Stomach (tissue), 9 donors: ENCODE data around the gene TLE2. TPM values are rescaled to one million over a fixed set of nuclear protein-coding genes. Genes with fewer than 3 reads are reported as not detected.

Source experiments
- DNase-seq, 2 donors: peaks; one replicate each; pipeline versions ENCODE4 v3.0.0 to v3.0.0-alpha.2; 2013 to 2019
- H3K27ac ChIP-seq, 5 donors: fragments of 200-600 bp in 4 of 5; sonication (generic) in 4 of 5; one replicate each; pipeline ENCODE4 v1.5.1; 2013 to 2019; ENCODE audit warnings: mild to moderate bottlenecking in 1 of 5, moderate library complexity in 1 of 5
- H3K27me3 ChIP-seq, 3 donors: fragments of 200-600 bp; sonication (generic); one replicate each; pipeline ENCODE4 v1.5.1; 2017 to 2019; ENCODE audit warnings: mixed run types in 1 of 3
- H3K36me3 ChIP-seq, 4 donors: fragments of 200-600 bp; sonication (generic); 1 replicate in 3 of 4; 2 replicates in 1 of 4; pipeline ENCODE4 v1.5.1; 2016 to 2019
- H3K4me1 ChIP-seq, 4 donors: fragments of 200-600 bp; sonication (generic); one replicate each; pipeline ENCODE4 v1.5.1; 2016 to 2019
- H3K4me3 ChIP-seq, 4 donors: fragments of 200-600 bp; sonication (generic) in 3 of 4; one replicate each; pipeline ENCODE4 v1.5.1; 2016 to 2019; ENCODE audit warnings: mild to moderate bottlenecking in 1 of 4
- H3K9me3 ChIP-seq, 4 donors: fragments of 200-600 bp; sonication (generic); one replicate each; pipeline ENCODE4 v1.5.1; 2016 to 2019
- CTCF ChIP-seq, 7 experiments: fragments of 450-650 bp in 4 of 7; fragments of 200-600 bp in 3 of 7; sonication (generic) in 3 of 7; IDR thresholded peaks; one replicate each; pipeline ENCODE4 v1.5.1; 2016 to 2019; ENCODE audit warnings: antibody characterized with exemption in 7 of 7, control low read depth in 2 of 7, mild to moderate bottlenecking in 1 of 7
- EP300 ChIP-seq: sonication (generic); formaldehyde crosslinking; IDR thresholded peaks from one replicate; pipeline ENCODE4 v1.6.1; 2017; ENCODE audit warnings: antibody characterized with exemption
- POLR2A ChIP-seq, 4 donors: fragments of 450-650 bp; IDR thresholded peaks; one replicate each; pipeline ENCODE4 v1.6.1; 2016; ENCODE audit warnings: antibody characterized with exemption in 4 of 4, control low read depth in 2 of 4, mild to moderate bottlenecking in 1 of 4, moderate library complexity in 1 of 4
- POLR2AphosphoS5 ChIP-seq, 3 donors: sonication (generic); formaldehyde crosslinking; IDR thresholded peaks; one replicate each; pipeline ENCODE4 v1.6.1; 2016; ENCODE audit warnings: antibody characterized with exemption in 3 of 3
- WGBS, 5 donors: extraction: QIAGEN DNeasy Blood & Tissue Kit in 3 of 5; methylation state at CpG; one replicate each; pipeline versions ENCODE4 v1.1.5 to v1.1.7; 2013 to 2018; 5-methylcytosine and 5-hydroxymethylcytosine counted together
- intact Hi-C: fragments of 100-400 bp; cut with DNase I; formaldehyde crosslinking; loops from one replicate; pipeline ENCODE4 v1.15.1; 2023; ENCODE audit warnings: low total_unique reads
- polyA plus RNA-seq, 3 donors: library from polyadenylated mRNA; stranded (reverse); fragments of 200-250 nt; gene quantifications; one replicate each; pipeline ENCODE4 v1.2.3, GENCODE V29; 2013
- total RNA-seq, 5 donors: library from RNA; depleted of rRNA; stranded (reverse); fragments of >200 nt; gene quantifications; one replicate each; pipeline versions ENCODE4 v1.1.0 to v1.2.3, GENCODE V29; 2014 to 2016
- donor health status: healthy with polysubstance abuse.
- donor health status: Bipolar disorder and iron deficiency.
- donor health status: healthy.

Gene TLE2
- total and polyA plus RNA-seq, 8 donors = 13.8 to 92.9 (median 23.8) TPM

- H3K27me3 ChIP-seq = peaks cover 0 to 15% (median 0%) of the 10 kb centered on the region in 3 donors
- DNase-seq = no peak
- whole genome bisulfite sequencing, 5 donors = 64 to 79% (median 67%) methylated on average over 11 of the region's 11 CpGs
- H3K27ac ChIP-seq = no peak overlapping the region
- no peak for TF ChIP-seq CTCF (IDR thresholded peaks at IDR 0.05)
- TF ChIP-seq POLR2AphosphoS5 (IDR thresholded peaks at IDR 0.05) = no peak
- no peak for TF ChIP-seq POLR2A (IDR thresholded peaks at IDR 0.05)
- no peaks in the 10 kb centered on the region for H3K9me3 ChIP-seq
- intact Hi-C loops = no loop called here
- H3K36me3 ChIP-seq = no peaks in the 10 kb centered on the region
- peaks cover 25 to 46% (median 35%) of the 10 kb centered on the region in 4 donors for H3K4me1 ChIP-seq
- H3K4me3 ChIP-seq = no peak overlapping the region
Measured at GRCh38 chr19:3033595-3034405, 4.7 kb upstream of the TLE2 start.

- TF ChIP-seq POLR2AphosphoS5 (IDR thresholded peaks at IDR 0.05) (no peak), CTCF (IDR thresholded peaks at IDR 0.05) (no peak)
- no peak overlapping the region for H3K27ac ChIP-seq
- 62 to 79% (median 77%) methylated on average over 5 of the region's 5 CpGs for WGBS, 5 donors
- no peak for DNase-seq
- peaks cover 0 to 33% (median 8%) of the 10 kb centered on the region in 3 donors for H3K27me3 ChIP-seq
- intact Hi-C loops = no loop called here
- peaks cover 29 to 54% (median 42%) of the 10 kb centered on the region in 4 donors for H3K4me1 ChIP-seq
- H3K36me3 ChIP-seq = no peaks in the 10 kb centered on the region
- no peaks in the 10 kb centered on the region for H3K9me3 ChIP-seq
- H3K4me3 ChIP-seq = no peak overlapping the region
Measured at GRCh38 chr19:3031607-3031867, 2.5 kb upstream of the TLE2 start.

GRCh38 chr19:3028305-3029064, 595 bp downstream of the TLE2 start:
- intact Hi-C loops = no loop called here
- Histone ChIP-seq H3K36me3 (peaks cover 0 to 14% (median 0%) of the 10 kb centered on the region in 4 donors), H3K9me3 (no peaks in the 10 kb centered on the region), H3K4me3 (peak overlapping the region; percentile 62 to 73 (median 68)), H3K4me1 (peaks cover 14 to 29% (median 22%) of the 10 kb centered on the region in 4 donors), H3K27me3 (peaks cover 0 to 50% (median 8%) of the 10 kb centered on the region in 3 donors), H3K27ac (peak overlapping the region; percentile 23 to 80 (median 65))
- WGBS, 5 donors = 4 to 8% (median 5%) methylated on average over 23 to 40 of the region's 40 CpGs
- DNase-seq = peak in 1 of 2 donors; percentile 81
- TF ChIP-seq CTCF (IDR thresholded peaks at IDR 0.05) (no peak), POLR2AphosphoS5 (IDR thresholded peaks at IDR 0.05) (no peak), EP300 (no peak)

- Histone ChIP-seq H3K4me1 (peaks cover 14 to 29% (median 23%) of the 10 kb centered on the region in 4 donors), H3K36me3 (peaks cover 0 to 14% (median 0%) of the 10 kb centered on the region in 4 donors), H3K27me3 (peaks cover 0 to 50% (median 8%) of the 10 kb centered on the region in 3 donors), H3K4me3 (peak overlapping the region; percentile 62 to 73 (median 68)), H3K27ac (peak overlapping the region in 4 of 5 donors; percentile 23 to 80 (median 69)), H3K9me3 (no peaks in the 10 kb centered on the region)
- intact Hi-C loops = no loop called here
- TF ChIP-seq EP300 (no peak), POLR2AphosphoS5 (IDR thresholded peaks at IDR 0.05) (no peak), CTCF (IDR thresholded peaks at IDR 0.05) (no peak), POLR2A (IDR thresholded peaks at IDR 0.05) (no peak)
- no peak for DNase-seq
- WGBS, 5 donors = 62 to 74% (median 65%) methylated on average over 6 to 9 of the region's 9 CpGs
Measured at GRCh38 chr19:3027981-3028304, 1.1 kb downstream of the TLE2 start.
